GM18519 (cell line): ENCODE measurements around the gene SYNPO2.
"Not testable (repeated sequence)": the region's sequence is repeated elsewhere in the genome, so short reads cannot be mapped to it uniquely, and the experiment has no call there.

Source experiments
- ATAC-seq: cut with Tn5 transposase; IDR thresholded peaks from one replicate; pipeline ENCODE4 v1.9.1; 2021; ENCODE audit warnings: mild to moderate bottlenecking, moderate library complexity; ENCODE audit not compliant: unreplicated experiment, low FRiP score

Gene SYNPO2

DNA sequence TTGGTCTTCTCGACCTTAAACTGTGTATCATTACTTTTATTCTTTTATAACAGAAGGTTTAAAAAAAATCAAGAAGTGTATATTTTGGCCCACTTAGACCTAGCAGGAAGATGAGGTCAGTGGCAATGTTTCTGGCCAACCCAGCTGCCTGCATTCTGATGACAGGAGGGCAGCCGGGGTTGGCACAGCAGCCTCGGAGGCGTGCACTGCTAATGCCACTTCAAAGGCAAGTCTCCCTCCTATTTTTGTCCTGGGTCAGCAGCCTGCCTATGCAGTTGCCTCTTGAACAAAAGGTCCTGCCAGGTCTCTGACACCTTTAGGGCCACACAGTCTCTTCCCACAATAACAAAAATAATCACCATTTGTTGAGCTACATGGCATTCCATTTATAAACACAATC lies 157.6 kb downstream of the SYNPO2 start:
- no peak for ATAC-seq

DNA sequence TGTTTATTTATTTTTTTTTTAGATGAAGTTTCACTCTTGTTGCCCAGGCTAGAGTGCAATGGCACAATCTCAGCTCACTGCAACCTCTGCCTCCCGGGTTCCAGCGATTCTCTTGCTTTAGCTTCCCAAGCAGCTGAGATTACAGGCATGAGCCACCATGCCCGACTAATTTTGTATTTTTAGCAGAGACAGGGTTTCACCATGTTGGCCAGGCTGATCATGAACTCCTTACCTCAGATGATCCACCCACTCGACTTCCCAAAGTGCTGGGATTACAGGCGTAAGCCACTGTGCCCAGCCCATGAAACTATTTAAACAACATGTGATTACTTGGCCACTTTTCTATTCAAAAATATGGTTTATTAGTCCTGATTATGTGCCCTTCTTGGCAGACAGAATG lies 158.4 kb downstream of the SYNPO2 start:
- ATAC-seq: not testable (repeated sequence)

- no peak for ATAC-seq
These were observed 159.8 kb downstream of the SYNPO2 start for GRCh38 chr4:119048446-119048845.

DNA sequence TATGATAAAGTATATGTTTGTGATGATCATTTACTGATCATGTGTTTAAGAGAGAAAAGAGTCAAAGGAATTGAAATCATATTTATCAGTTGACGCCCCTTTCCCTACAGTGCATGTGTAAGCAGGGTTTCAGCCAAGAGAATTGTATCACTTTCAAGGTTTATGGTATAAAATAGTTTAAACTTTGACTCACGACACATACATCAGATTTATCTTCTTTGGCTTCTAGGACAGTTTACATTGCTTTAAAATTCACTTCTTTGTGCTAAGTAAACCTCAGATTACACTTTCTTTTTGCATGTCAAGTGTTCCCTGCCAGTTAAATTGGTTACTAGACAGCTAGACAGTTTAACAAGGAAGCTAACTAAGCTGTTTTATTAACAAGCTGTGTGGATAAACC lies 160.7 kb downstream of the SYNPO2 start:
- ATAC-seq: no peak

GRCh38 chr4:119050527-119051090 lies 162.0 kb downstream of the SYNPO2 start:
- no peak for ATAC-seq

GRCh38 chr4:119053245-119053644 lies 164.6 kb downstream of the SYNPO2 start:
- no peak for ATAC-seq

GRCh38 chr4:119053997-119054396 lies 165.3 kb downstream of the SYNPO2 start:
- ATAC-seq: no peak

- no peak for ATAC-seq
These were observed 168.8 kb downstream of the SYNPO2 start for GRCh38 chr4:119057417-119057816.

DNA sequence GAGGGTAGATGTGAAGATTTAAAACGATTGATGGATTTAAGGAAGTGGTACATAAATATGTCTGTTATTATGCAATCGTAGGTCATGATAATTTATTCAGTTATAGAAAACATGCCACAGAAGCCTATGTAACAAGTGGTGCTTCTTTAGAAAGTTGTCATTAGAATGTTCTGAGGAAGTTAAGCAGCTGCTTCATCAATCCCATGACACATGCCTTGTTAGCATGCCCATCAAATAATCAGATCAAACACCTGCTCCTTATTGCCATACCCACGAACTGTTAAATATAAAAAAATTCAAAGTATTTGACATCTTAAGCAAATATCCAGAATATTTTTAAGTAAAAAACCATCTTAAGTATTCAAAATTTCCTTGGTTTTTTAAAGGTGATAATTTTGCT lies 170.6 kb downstream of the SYNPO2 start:
- no peak for ATAC-seq

GRCh38 chr4:119067125-119067524 lies 178.5 kb downstream of the SYNPO2 start:
- ATAC-seq: not testable (repeated sequence)

DNA sequence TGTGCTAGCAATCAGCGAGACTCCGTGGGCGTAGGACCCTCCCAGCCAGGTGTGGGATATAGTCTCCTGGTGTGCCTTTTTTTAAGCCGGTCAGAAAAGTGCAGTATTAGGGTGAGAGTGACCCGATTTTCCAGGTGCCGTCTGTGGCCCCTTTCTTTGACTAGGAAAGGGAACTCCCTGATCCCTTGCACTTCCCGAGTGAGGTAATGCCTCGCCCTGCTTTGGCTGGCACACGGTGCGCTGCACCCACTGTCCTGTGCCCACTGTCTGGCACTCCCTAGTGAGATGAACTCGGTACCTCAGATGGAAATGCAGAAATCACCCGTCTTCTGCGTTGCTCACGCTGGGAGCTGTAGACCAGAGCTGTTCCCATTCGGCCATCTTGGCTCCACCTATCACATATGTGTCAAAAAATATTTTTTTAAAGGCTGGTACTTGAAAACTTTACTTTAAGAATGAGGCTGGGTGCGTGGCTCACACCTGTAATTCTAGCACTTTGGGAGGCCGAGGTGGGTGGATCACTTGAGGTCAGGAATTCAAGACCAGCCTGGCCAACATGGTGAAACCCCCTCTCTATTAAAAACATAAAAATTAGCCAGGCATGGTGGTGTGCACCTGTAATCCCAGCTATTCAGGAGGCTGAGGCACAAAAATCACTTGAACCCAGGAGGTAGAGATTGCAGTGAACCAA lies 179.2 kb downstream of the SYNPO2 start:
- ATAC-seq: not testable (repeated sequence)

GRCh38 chr4:119068529-119068962 lies 179.9 kb downstream of the SYNPO2 start:
- ATAC-seq: no peak

- ATAC-seq: no peak
These were observed 181.6 kb downstream of the SYNPO2 start for GRCh38 chr4:119070301-119070700.

- no peak for ATAC-seq
These were observed 192.3 kb downstream of the SYNPO2 start for GRCh38 chr4:119080721-119081541.

DNA sequence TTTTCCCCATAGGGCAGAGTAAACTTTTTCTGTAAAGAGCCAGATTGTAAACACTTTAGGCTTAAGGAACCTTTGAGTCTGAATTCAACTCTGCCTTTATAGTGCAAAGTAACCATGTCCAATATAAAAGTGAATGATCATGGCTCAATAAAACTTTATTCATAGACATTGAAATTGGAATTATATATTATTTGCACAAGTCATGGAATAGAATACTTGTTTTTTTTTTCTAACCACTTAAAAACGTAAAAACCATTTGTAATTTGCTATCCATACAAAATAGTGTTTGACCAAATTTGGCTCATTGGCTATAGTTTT lies 192.8 kb downstream of the SYNPO2 start:
- ATAC-seq: no peak

GRCh38 chr4:119081943-119082342 lies 193.3 kb downstream of the SYNPO2 start:
- ATAC-seq: no peak

DNA sequence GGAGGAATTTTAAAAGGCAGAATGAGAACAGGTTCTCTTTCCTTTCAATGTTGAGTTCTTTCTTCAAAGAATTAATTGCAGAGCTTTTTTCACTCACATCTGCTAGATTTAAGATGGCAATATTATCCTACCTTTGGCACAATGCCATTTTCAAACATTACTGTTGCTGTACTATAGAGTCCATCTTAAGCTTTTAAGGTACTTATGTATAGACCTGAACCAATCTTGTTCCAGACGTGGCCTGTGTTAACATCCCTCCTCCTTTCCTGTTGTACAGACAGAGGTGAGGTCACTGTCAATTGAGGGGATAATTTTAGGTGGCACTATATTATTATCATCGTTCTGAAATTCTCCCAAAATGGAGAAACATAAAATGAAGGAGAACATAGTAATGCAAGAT lies 194.0 kb downstream of the SYNPO2 start:
- ATAC-seq: no peak

- no peak for ATAC-seq
These were observed 195.9 kb downstream of the SYNPO2 start for GRCh38 chr4:119084513-119084912.

DNA sequence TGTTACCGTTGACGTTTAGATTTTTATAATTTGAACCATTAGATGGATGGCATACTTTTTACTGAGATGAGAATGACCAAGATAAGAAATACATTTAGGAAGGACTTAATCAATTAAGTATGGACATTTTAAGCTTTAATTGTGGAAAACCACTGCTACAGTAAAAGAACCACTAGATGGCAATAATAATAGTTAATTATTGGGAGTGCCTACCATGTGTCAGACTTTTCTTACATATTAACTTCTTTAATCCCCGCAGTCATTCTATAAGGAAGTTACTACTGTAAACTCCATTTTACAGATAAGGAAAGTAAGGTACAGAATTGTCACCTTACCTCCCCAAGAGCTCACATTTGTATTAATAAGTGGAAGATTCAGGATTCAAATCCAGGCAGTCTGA lies 198.5 kb downstream of the SYNPO2 start:
- ATAC-seq: no peak

DNA sequence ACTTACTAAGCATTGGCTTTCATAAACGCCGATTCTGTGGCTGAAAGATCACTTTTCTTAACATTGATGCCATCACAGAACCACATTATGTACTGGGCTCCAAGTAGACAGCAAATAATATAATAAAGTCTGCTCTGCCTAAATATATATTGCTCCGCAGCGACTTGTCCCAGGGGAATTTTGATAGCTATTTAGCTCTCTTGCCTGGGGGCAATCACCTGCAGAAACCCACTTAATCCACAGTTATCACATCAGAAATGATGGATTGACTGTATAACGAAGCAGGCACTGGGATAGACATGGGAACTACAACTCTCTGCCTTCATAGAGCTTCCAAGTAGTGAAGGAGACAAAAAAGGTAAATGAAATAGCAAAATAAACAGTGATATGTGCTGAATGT lies 199.0 kb downstream of the SYNPO2 start:
- ATAC-seq: no peak

GRCh38 chr4:119093042-119093827 lies 204.6 kb downstream of the SYNPO2 start:
- no peak for ATAC-seq
